Fibroblast of lung (primary cell): ENCODE measurements around the gene DENND1A.

Experiments used
- CTCF ChIP-seq, 2 donors: IDR thresholded peaks in 1 of 2; conservative IDR thresholded peaks in 1 of 2; 1 replicate in 1 of 2; 2 replicates in 1 of 2; pipeline ENCODE4 v1.5.1; 2011 to 2012; ENCODE audit warnings: low read length in 2 of 2, control low read depth in 1 of 2, inconsistent platforms in 1 of 2, low read depth in 1 of 2, mild to moderate bottlenecking in 1 of 2
- EZH2 ChIP-seq: IDR thresholded peaks from 2 replicates; pipeline ENCODE4 v1.5.1; 2012; ENCODE audit warnings: low read length, control low read depth, mild to moderate bottlenecking; ENCODE audit errors: missing control alignments

- no peak for TF ChIP-seq CTCF (conservative IDR thresholded peaks at IDR 0.05 in 1 of 2, IDR thresholded peaks at IDR 0.05 in 1 of 2; ENCODE audit: low read depth in 1 of 2, low read length in 2 of 2)
- no peak for TF ChIP-seq EZH2
Observed at GRCh38 chr9:123394291-123395235, 535.4 kb downstream of the DENND1A start.
